Ishikawa (cell line): ENCODE measurements around the gene FSIP1.

Experiments
- CEBPB ChIP-seq: IDR thresholded peaks from 2 replicates; pipeline ENCODE4 v1.6.1; 2012
- CREB1 ChIP-seq: IDR thresholded peaks from 2 replicates; pipeline ENCODE4 v1.6.1; 2012; ENCODE audit warnings: low read depth
- EGR1 ChIP-seq: IDR thresholded peaks from 2 replicates; pipeline ENCODE4 v1.6.1; 2012
- EP300 ChIP-seq: IDR thresholded peaks from 2 replicates; pipeline ENCODE4 v1.6.1; 2012; ENCODE audit warnings: borderline replicate concordance
- FOXM1 ChIP-seq: IDR thresholded peaks from 2 replicates; pipeline ENCODE4 v1.6.1; 2012; ENCODE audit warnings: low read depth, borderline replicate concordance
- MAX ChIP-seq: IDR thresholded peaks from 2 replicates; pipeline ENCODE4 v1.6.1; 2012
- NFIC ChIP-seq: IDR thresholded peaks from 2 replicates; pipeline ENCODE4 v1.6.1; 2012
- RAD21 ChIP-seq: IDR thresholded peaks from 2 replicates; pipeline ENCODE4 v1.6.1; 2012; ENCODE audit warnings: low read depth
- TAF1 ChIP-seq: IDR thresholded peaks from 2 replicates; pipeline ENCODE4 v1.6.1; 2012; ENCODE audit warnings: low read depth, mild to moderate bottlenecking
- TCF12 ChIP-seq: IDR thresholded peaks from 2 replicates; pipeline ENCODE4 v1.6.1; 2012; ENCODE audit warnings: low read depth
- TEAD4 ChIP-seq: IDR thresholded peaks from 2 replicates; pipeline ENCODE4 v1.6.1; 2012
- YY1 ChIP-seq: IDR thresholded peaks from 2 replicates; pipeline ENCODE4 v1.6.1; 2012; ENCODE audit warnings: low read depth
- ZBTB7A ChIP-seq: IDR thresholded peaks from 2 replicates; pipeline ENCODE4 v1.6.1; 2012; ENCODE audit warnings: low read depth
- TF ChIP-seq, protein P1 (sequence below): IDR thresholded peaks from 2 replicates; pipeline ENCODE4 v1.6.1; 2012
- TF ChIP-seq, protein P2 (sequence below): IDR thresholded peaks from 2 replicates; pipeline ENCODE4 v1.6.1; 2012; ENCODE audit warnings: low read depth, mild to moderate bottlenecking

The FSIP1 gene

DNA sequence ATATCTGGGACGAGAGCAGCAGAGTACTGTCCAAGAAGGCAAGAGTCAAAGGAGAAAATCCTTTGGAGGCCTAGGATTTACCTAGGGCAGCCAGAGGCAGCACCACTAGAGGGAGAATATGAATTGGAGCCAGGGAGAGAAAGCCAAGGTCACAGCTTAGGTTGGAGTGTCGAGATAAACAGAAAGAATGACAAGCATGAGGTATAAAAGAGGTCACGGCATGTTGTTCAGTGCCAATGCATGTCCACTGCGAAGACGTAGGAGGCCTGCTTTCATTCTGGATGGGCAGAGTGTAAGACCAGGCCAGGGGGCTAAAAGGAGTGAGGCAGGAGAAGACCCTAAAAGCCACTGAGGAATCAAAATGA is 154.5 kb downstream of the FSIP1 start:
- TF ChIP-seq EP300 (no peak), CEBPB (no peak), TEAD4 (no peak), CREB1 (no peak), YY1 (no peak), MAX (no peak), EGR1 (no peak)
- TF ChIP-seq, protein P1, sequence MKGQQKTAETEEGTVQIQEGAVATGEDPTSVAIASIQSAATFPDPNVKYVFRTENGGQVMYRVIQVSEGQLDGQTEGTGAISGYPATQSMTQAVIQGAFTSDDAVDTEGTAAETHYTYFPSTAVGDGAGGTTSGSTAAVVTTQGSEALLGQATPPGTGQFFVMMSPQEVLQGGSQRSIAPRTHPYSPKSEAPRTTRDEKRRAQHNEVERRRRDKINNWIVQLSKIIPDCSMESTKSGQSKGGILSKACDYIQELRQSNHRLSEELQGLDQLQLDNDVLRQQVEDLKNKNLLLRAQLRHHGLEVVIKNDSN: no peak

DNA sequence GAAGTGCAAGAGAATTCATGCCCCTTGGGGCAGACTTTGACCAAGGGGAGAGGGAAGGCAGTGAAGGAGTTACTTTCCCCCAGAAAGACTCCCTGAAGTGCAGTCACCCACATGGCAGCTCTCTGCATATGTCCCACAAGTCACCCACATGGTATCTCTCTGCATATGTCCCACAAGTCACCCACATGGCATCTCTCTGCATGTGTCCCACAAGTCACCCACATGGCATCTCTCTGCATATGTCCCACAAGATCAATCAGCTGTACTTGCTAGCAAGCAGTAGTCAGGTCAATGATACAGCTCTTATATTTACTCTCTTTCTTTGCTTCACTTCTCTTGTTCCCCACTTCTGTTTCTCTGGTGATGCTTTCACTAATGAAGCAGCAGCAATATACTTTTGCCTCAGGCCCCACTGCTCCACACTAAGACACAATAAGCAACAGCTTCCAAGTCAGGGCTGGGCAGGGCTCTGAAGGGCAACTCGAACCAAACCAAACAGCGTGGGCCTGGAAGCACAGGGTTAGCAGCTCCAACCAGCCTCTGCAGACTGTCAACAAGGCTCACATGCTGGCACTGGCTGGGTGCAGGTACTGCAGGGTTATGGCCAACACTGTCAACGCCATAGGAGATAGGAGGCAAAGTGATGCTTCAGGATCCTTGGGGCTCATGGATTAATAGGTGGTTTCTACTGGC is 155.0 kb downstream of the FSIP1 start:
- TF ChIP-seq ZBTB7A (no peak), RAD21 (no peak), MAX (no peak), CEBPB (no peak), TAF1 (no peak), NFIC (no peak)
- TF ChIP-seq, protein P1: no peak

GRCh38 chr15:39625856-39626255 is 156.8 kb downstream of the FSIP1 start:
- TF ChIP-seq, protein P2, sequence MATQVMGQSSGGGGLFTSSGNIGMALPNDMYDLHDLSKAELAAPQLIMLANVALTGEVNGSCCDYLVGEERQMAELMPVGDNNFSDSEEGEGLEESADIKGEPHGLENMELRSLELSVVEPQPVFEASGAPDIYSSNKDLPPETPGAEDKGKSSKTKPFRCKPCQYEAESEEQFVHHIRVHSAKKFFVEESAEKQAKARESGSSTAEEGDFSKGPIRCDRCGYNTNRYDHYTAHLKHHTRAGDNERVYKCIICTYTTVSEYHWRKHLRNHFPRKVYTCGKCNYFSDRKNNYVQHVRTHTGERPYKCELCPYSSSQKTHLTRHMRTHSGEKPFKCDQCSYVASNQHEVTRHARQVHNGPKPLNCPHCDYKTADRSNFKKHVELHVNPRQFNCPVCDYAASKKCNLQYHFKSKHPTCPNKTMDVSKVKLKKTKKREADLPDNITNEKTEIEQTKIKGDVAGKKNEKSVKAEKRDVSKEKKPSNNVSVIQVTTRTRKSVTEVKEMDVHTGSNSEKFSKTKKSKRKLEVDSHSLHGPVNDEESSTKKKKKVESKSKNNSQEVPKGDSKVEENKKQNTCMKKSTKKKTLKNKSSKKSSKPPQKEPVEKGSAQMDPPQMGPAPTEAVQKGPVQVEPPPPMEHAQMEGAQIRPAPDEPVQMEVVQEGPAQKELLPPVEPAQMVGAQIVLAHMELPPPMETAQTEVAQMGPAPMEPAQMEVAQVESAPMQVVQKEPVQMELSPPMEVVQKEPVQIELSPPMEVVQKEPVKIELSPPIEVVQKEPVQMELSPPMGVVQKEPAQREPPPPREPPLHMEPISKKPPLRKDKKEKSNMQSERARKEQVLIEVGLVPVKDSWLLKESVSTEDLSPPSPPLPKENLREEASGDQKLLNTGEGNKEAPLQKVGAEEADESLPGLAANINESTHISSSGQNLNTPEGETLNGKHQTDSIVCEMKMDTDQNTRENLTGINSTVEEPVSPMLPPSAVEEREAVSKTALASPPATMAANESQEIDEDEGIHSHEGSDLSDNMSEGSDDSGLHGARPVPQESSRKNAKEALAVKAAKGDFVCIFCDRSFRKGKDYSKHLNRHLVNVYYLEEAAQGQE: no peak

DNA sequence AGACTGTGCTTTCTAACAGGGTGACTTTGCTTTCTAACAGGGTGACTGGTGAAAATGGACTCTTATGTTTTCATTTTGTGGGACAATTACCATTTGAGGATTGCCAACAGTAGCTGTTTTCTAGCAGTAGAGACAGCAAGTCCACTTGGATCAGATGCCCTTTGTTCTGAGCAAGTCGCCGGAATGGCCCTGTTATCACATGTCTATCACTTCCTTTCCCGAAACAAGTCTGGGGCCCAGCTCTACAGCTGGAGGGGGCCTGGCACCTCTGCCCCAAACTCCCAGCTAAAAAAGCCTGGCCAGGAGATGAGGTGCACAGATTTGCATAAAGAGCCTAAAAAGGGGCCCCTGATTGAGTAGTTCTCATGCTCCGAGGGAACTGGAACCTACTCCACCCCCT is 157.2 kb downstream of the FSIP1 start:
- TF ChIP-seq EGR1 (no peak), TCF12 (no peak), TAF1 (no peak), CEBPB (no peak), NFIC (no peak), TEAD4 (no peak), MAX (no peak), ZBTB7A (no peak), FOXM1 (no peak), RAD21 (no peak), CREB1 (no peak)
- TF ChIP-seq, protein P1: no peak

DNA sequence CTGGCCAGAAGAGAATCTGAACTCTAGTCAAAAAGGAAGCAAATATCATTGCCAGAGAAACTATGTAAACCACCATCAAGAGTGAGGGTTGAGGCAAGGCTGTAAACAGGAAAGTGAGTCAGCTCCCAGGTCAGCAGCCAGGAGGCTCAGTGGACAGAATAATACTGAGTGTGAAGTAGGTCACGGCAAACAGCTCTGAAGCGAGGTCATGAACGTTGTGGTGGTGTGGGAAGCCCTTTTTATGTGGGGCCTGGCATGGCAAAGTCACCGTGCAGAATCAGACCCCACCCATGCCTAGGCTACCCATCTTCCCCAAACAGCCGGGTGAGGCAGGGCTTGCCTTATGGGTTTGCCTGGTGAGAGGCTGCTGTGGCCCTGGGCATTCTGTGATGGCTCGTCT is 157.8 kb downstream of the FSIP1 start:
- TF ChIP-seq NFIC: no peak
- no peak for TF ChIP-seq MAX
- no peak for TF ChIP-seq RAD21
- TF ChIP-seq TEAD4: no peak
- TF ChIP-seq ZBTB7A: no peak
- TF ChIP-seq, protein P1: no peak
- no peak for TF ChIP-seq FOXM1
- TF ChIP-seq EGR1: no peak
- TF ChIP-seq CREB1: no peak
- no peak for TF ChIP-seq EP300
- TF ChIP-seq, protein P2: no peak

- TF ChIP-seq ZBTB7A (no peak), CREB1 (no peak), EGR1 (no peak), RAD21 (no peak), TEAD4 (no peak), TCF12 (no peak), CEBPB (no peak), YY1 (no peak), NFIC (no peak), EP300 (no peak), FOXM1 (no peak), MAX (no peak)
- TF ChIP-seq, protein P2: no peak
- TF ChIP-seq, protein P1: no peak
These were observed 159.1 kb downstream of the FSIP1 start for GRCh38 chr15:39623529-39623931.
